ENCODE results near the gene KRTAP5-6.

- no peak for TF ChIP-seq CTCF (conservative IDR thresholded peaks at IDR 0.05; ENCODE audit: low read depth, low read length)
- no peak for TF ChIP-seq EZH2 (IDR thresholded peaks at IDR 0.05; ENCODE audit: low read length, unreplicated experiment)
- TF ChIP-seq EZH2phosphoT487 (IDR thresholded peaks at IDR 0.05; ENCODE audit: borderline replicate concordance, low read length), result no peak
Measured at GRCh38 chr11:1738380-1738779, 41.4 kb downstream of the KRTAP5-6 start.

Data from PC-3 (cell line).